ENCODE results near the gene APBA1. TPM values are rescaled to one million over a fixed set of nuclear protein-coding genes. Genes with fewer than 3 reads are reported as not detected.

APBA1 gene
- total RNA-seq, 1 experiment from 2014 or later: 0.05 TPM

DNA sequence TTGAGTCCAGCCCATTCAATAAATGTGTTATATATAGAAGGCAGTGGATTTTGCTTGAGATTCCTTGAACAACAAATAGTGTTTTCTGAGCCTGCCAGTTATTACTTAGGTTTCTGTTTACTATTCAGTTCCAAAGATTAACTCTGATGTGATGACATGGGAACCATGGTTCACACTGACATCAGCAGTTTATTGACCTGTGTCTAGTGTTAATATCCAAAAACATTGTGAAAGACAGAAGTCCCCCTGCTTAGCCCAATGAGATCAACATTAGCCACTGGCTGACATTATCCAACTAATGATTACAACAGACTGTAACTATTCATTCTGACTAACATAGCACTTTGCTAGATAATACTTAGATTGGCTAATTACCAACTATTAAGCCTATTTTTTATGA is 14.9 kb downstream of the APBA1 start:
- DNase-seq (ENCODE audit: low read depth, low spot score) (no peak), ATAC-seq (no peak)
- H3K27ac ChIP-seq (ENCODE audit: low read length): no peak overlapping the region
- BruUV-seq (replicated peaks): no TSS peak
- H3K4me1 ChIP-seq (ENCODE audit: control insufficient read depth, insufficient read depth, low read length): no peaks in the 10 kb centered on the region
- no peaks in the 10 kb centered on the region for H3K27me3 ChIP-seq (ENCODE audit: control insufficient read depth, insufficient read depth, low read length)
- in situ Hi-C loops (cut with HindIII; ENCODE audit: low pct_unique_long_range_greater_than_20kb, low sequenced_read_pairs) (no loop called here), intact Hi-C loops (cut with micrococcal nuclease; ENCODE audit: unreplicated experiment) (no loop called here)
- TF ChIP-seq CTCF (IDR thresholded peaks at IDR 0.05): no peak
- TF ChIP-seq SIN3A (IDR thresholded peaks at IDR 0.05; ENCODE audit: borderline replicate concordance, insufficient read depth, low read depth, low read length): no peak
- TF ChIP-seq, protein P1, sequence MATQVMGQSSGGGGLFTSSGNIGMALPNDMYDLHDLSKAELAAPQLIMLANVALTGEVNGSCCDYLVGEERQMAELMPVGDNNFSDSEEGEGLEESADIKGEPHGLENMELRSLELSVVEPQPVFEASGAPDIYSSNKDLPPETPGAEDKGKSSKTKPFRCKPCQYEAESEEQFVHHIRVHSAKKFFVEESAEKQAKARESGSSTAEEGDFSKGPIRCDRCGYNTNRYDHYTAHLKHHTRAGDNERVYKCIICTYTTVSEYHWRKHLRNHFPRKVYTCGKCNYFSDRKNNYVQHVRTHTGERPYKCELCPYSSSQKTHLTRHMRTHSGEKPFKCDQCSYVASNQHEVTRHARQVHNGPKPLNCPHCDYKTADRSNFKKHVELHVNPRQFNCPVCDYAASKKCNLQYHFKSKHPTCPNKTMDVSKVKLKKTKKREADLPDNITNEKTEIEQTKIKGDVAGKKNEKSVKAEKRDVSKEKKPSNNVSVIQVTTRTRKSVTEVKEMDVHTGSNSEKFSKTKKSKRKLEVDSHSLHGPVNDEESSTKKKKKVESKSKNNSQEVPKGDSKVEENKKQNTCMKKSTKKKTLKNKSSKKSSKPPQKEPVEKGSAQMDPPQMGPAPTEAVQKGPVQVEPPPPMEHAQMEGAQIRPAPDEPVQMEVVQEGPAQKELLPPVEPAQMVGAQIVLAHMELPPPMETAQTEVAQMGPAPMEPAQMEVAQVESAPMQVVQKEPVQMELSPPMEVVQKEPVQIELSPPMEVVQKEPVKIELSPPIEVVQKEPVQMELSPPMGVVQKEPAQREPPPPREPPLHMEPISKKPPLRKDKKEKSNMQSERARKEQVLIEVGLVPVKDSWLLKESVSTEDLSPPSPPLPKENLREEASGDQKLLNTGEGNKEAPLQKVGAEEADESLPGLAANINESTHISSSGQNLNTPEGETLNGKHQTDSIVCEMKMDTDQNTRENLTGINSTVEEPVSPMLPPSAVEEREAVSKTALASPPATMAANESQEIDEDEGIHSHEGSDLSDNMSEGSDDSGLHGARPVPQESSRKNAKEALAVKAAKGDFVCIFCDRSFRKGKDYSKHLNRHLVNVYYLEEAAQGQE (IDR thresholded peaks at IDR 0.05; ENCODE audit: insufficient read depth in 1 of 2, low read depth in 2 of 2, low read length in 1 of 2): no peak
- no peak for TF ChIP-seq POLR2AphosphoS5 (IDR thresholded peaks at IDR 0.05; ENCODE audit: low read depth, low read length)
- no peak for TF ChIP-seq TCF7L2 (IDR thresholded peaks at IDR 0.05; ENCODE audit: low read depth, low read length)
- ChIA-PET CTCF (no interaction called here), POLR2A (no interaction called here)
- H3K36me3 ChIP-seq (ENCODE audit: control insufficient read depth, insufficient read depth, low read length): no peaks in the 10 kb centered on the region
- no peaks in the 10 kb centered on the region for H3K9me3 ChIP-seq (ENCODE audit: control insufficient read depth, insufficient read depth, low read depth, low read length)
- no peak overlapping the region for H3K4me3 ChIP-seq (ENCODE audit: low read depth in 2 of 2, low read length in 2 of 2)

DNA sequence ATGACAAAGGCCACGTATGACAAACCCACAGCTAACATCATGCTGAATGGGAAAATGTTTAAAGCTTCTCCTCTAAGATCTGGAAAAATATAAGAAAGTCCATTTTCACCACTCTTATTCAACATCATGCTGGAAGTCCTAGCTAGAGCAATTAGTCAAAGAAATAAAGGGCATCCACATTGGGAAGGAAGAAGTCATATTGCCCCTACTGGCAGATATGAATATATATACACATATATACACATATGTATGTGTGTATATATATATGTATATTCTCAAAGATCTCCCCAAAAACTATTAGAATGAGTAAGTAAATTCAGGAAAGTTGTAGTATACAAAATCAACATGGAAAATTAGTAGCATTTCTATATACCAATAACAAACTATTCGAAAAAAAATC is 17.1 kb downstream of the APBA1 start:
- in situ Hi-C loops (cut with HindIII; ENCODE audit: low pct_unique_long_range_greater_than_20kb, low sequenced_read_pairs) (no loop called here), intact Hi-C loops (cut with micrococcal nuclease; ENCODE audit: unreplicated experiment) (no loop called here)
- Histone ChIP-seq H3K9me3 (ENCODE audit: control insufficient read depth, insufficient read depth, low read depth, low read length) (no peaks in the 10 kb centered on the region), H3K27me3 (ENCODE audit: control insufficient read depth, insufficient read depth, low read length) (no peaks in the 10 kb centered on the region), H3K36me3 (ENCODE audit: control insufficient read depth, insufficient read depth, low read length) (no peaks in the 10 kb centered on the region), H3K4me1 (ENCODE audit: control insufficient read depth, insufficient read depth, low read length) (no peaks in the 10 kb centered on the region), H3K4me3 (ENCODE audit: low read depth in 2 of 2, low read length in 2 of 2) (no peak overlapping the region), H3K27ac (ENCODE audit: low read length) (no peak overlapping the region)
- BruUV-seq (replicated peaks): no TSS peak
- ChIA-PET CTCF (no interaction called here), POLR2A (no interaction called here)
- ATAC-seq (no peak), DNase-seq (ENCODE audit: low read depth, low spot score) (no peak)
- TF ChIP-seq TCF7L2 (IDR thresholded peaks at IDR 0.05; ENCODE audit: low read depth, low read length) (no peak), POLR2AphosphoS5 (IDR thresholded peaks at IDR 0.05; ENCODE audit: low read depth, low read length) (no peak), SIN3A (IDR thresholded peaks at IDR 0.05; ENCODE audit: borderline replicate concordance, insufficient read depth, low read depth, low read length) (no peak), CTCF (IDR thresholded peaks at IDR 0.05) (no peak; the same call in 1 of the 2 replicates)
- TF ChIP-seq, protein P1 (IDR thresholded peaks at IDR 0.05; ENCODE audit: insufficient read depth in 1 of 2, low read depth in 2 of 2, low read length in 1 of 2): no peak
